ENCODE measurements around the gene ZFR. TPM values are rescaled to one million over a fixed set of nuclear protein-coding genes. Genes with fewer than 3 reads are reported as not detected.

The ZFR gene
- total RNA-seq, 1 donor from 2014 or later: 71.5 TPM

DNA sequence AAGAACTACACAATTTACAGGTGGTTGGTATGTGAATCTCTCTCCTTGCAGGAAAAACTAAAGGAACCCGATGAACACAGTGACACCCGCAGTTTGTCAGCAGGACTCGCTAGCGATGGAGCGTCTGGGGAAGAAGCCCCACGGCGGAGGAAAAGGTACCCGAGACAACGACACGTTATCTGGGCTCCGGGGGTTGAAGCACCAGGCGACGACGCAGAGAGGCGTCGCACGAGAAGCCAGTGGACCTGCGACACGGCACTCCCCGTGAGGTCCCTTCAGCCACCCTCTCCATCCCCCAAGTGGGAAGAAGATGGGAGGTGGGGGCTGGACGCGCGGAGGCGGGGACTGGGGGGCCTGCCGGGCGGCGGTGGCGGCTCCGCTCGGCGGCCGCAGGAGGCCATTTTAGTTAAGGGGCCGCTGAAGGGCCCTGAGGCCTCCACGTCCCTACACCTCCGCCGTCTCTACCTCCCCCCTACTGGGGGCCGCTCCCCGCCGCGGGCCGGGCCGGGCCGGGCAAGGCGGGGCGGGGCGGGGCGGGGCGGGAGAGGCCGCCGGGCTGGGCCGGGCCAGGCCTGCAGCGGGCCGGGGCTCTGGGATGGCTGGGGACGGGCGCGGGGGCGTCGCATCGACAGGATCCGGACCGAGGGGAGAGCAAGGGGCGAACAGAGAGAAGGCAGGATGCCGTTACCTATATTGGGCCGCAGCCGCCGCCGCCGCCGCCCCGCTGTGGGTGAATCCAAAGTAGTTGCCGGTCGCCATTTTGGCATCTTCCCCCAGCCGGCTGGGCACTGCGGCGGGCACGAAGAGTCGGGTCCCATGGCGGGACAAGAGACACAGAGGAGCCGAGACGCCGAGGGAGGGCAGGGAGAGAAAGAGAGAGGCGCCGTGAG, 754 bp downstream of the ZFR start:
- Mint-ChIP-seq H3K27me3 (ENCODE audit: low read depth) (peaks cover 5% of the 10 kb centered on the region), H3K4me3 (peak overlapping the region; percentile 87), H3K4me1 (peaks cover 33% of the 10 kb centered on the region), H3K9me3 (peaks cover under 1% of the 10 kb centered on the region), H3K27ac (peak overlapping the region; percentile 96), H3K36me3 (no peaks in the 10 kb centered on the region)
- DNase-seq (ENCODE audit: low spot score in 2 of 2, unreplicated experiment in 2 of 2): peak in 1 of 2 experiments; percentile 66
- TF ChIP-seq, protein P1, sequence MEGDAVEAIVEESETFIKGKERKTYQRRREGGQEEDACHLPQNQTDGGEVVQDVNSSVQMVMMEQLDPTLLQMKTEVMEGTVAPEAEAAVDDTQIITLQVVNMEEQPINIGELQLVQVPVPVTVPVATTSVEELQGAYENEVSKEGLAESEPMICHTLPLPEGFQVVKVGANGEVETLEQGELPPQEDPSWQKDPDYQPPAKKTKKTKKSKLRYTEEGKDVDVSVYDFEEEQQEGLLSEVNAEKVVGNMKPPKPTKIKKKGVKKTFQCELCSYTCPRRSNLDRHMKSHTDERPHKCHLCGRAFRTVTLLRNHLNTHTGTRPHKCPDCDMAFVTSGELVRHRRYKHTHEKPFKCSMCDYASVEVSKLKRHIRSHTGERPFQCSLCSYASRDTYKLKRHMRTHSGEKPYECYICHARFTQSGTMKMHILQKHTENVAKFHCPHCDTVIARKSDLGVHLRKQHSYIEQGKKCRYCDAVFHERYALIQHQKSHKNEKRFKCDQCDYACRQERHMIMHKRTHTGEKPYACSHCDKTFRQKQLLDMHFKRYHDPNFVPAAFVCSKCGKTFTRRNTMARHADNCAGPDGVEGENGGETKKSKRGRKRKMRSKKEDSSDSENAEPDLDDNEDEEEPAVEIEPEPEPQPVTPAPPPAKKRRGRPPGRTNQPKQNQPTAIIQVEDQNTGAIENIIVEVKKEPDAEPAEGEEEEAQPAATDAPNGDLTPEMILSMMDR (IDR thresholded peaks at IDR 0.05; ENCODE audit: unreplicated experiment): no peak

DNA sequence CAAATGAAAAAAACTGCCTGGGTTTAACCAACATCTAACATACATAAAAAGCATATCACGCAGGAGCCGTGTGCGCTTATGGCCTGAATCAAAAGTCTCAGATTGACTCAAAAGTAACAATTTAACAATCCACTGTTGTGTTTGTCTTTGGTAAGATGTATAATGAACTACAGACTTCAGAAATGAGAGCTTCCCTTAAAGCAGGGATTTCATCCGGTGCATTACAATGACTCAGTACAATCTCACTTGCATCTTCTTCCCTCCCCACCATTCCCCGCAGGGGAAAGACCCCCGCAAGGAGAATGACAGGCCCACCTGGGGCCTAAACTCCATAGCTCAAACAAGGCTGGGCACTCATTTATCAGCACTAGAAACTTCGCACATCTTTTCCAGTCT, 1.4 kb downstream of the ZFR start:
- no peaks in the 10 kb centered on the region for H3K9me3 Mint-ChIP-seq
- peaks cover 37% of the 10 kb centered on the region for H3K4me1 Mint-ChIP-seq
- H3K4me3 Mint-ChIP-seq: peak overlapping the region; percentile 86
- TF ChIP-seq, protein P1 (IDR thresholded peaks at IDR 0.05; ENCODE audit: unreplicated experiment): no peak
- peak overlapping the region; percentile 96 for H3K27ac Mint-ChIP-seq
- DNase-seq (ENCODE audit: low spot score in 2 of 2, unreplicated experiment in 2 of 2): no peak
- peaks cover 2% of the 10 kb centered on the region for H3K36me3 Mint-ChIP-seq
- peaks cover 5% of the 10 kb centered on the region for H3K27me3 Mint-ChIP-seq (ENCODE audit: low read depth)

DNA sequence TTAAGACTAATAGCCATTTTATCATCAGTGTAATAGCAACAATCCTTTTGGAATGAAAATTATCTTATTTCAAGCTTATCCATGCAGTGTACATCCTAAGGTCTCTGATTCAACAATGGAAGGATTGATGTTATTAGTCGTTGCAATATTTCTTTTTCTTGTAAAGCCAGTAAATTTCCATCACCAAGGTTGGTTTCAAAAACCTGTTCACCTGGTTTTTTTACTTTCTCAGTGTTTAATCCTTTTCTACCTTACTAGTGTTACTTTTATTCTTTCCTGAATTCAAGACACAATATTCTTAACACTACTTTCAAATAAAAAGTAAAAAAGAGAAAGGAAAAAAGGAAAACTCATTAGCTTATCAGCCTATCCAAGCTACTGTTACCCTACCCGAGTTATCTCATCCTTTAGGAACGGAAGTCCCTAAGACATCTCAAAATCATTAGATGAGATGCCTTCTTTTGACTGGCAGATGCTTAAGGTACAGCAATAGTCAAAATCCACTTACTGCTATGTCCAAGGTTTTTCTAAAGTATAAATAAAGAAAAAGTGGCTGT, 5.4 kb downstream of the ZFR start:
- Mint-ChIP-seq H3K9me3 (no peaks in the 10 kb centered on the region), H3K4me3 (peak overlapping the region; percentile 17), H3K27me3 (ENCODE audit: low read depth) (no peaks in the 10 kb centered on the region), H3K36me3 (peaks cover 2% of the 10 kb centered on the region), H3K27ac (peak overlapping the region; percentile 82), H3K4me1 (peaks cover 27% of the 10 kb centered on the region)
- TF ChIP-seq, protein P1 (IDR thresholded peaks at IDR 0.05; ENCODE audit: unreplicated experiment): no peak
- DNase-seq (ENCODE audit: low spot score in 2 of 2, unreplicated experiment in 2 of 2): no peak

DNA sequence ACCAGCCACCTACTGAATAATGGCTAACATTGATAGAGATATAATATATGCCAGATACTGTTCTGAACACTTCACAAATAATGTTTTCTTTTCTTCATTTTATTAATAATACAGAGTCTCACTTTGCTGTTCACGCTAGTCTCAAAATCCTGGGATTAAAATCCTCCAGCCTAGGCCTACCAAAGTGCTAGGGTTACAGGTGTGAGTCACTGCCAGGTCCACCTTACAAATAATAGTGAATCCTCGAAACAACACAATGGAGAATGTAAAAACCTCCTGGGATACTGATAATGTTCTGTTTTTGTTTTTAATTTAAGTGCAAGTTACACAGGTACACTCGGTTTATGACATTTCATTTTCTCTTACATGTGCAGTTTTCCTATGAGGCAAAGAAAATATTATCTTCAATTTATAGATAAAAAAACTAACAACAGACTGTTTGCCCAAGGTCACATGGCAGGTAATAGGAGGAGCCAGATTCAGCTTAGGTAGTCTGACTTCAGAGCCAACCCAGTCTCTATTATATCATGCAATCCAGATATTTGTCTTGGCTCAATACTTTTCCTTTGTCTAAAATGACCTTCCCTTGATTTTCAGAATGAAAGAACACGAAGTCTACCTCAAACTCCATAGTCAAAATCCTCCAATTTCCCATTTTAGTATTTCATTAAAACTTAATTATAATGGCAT, 7.8 kb downstream of the ZFR start:
- Mint-ChIP-seq H3K4me3 (no peak overlapping the region), H3K27ac (peak overlapping the region; percentile 21), H3K36me3 (peaks cover 11% of the 10 kb centered on the region), H3K9me3 (no peaks in the 10 kb centered on the region), H3K4me1 (peaks cover 12% of the 10 kb centered on the region), H3K27me3 (ENCODE audit: low read depth) (no peaks in the 10 kb centered on the region)
- TF ChIP-seq, protein P1 (IDR thresholded peaks at IDR 0.05; ENCODE audit: unreplicated experiment): no peak
- DNase-seq (ENCODE audit: low spot score in 2 of 2, unreplicated experiment in 2 of 2): no peak

DNA sequence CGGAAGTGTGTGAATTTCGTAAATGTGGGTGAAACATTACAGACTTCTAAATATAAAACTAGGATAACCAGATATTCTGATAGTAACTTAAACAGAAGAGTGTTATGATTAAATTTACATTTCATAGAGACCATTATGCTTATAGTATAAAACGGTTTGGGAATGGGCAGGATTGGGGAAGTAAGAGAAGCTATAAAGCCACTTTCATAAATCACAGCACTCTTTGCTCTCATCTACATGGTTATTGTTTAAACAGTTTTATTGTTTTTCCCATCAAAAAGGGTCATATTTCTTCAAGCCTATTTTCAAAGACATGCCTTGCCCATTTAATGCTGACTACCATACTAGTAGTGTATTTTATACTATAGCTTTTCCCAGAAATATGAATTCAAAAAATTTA, 9.2 kb downstream of the ZFR start:
- H3K36me3 Mint-ChIP-seq: peaks cover 13% of the 10 kb centered on the region
- TF ChIP-seq, protein P1 (IDR thresholded peaks at IDR 0.05; ENCODE audit: unreplicated experiment): no peak
- H3K4me1 Mint-ChIP-seq: peaks cover 14% of the 10 kb centered on the region
- H3K4me3 Mint-ChIP-seq: no peak overlapping the region
- H3K27me3 Mint-ChIP-seq (ENCODE audit: low read depth): no peaks in the 10 kb centered on the region
- no peaks in the 10 kb centered on the region for H3K9me3 Mint-ChIP-seq
- no peak for DNase-seq (ENCODE audit: low spot score in 2 of 2, unreplicated experiment in 2 of 2)
- no peak overlapping the region for H3K27ac Mint-ChIP-seq

Data from mesothelial cell of epicardium (in vitro differentiated cells).